Stimulated activated CD8-positive, alpha-beta memory T cell treated with anti-CD3 and anti-CD28 coated beads, Interleukin-12 subunit alpha, Interleukin-12 subunit beta, amount 100 ng/mL, for 1 hour (primary cell): Measurements from ENCODE around the gene KBTBD12.
"Not testable (repeated sequence)": the region's sequence is repeated elsewhere in the genome, so short reads cannot be mapped to it uniquely, and the experiment has no call there.

Experiments used
- DNase-seq: peaks from one replicate; pipeline ENCODE4 v3.0.0-alpha.2; 2020; ENCODE audit warnings: low read depth

Gene KBTBD12

DNA sequence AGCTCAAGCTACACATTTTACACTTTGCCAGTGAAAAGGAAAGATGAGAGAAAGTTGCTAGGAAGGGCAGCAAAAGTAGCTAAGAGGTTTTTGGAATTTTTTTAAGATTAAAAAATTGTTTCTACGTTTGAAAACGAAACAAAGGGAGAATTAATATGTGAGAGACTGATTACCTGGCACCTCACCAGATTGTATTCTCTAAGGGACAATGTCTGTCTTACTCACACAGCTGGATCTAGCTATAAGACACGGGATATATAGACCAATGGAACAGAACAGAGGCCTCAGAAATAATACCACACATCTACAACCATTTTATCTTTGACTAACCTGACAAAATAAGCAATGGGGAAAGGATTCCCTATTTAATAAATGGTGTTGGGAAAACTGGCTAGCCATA lies 9.5 kb upstream of the KBTBD12 start:
- DNase-seq: no peak

DNA sequence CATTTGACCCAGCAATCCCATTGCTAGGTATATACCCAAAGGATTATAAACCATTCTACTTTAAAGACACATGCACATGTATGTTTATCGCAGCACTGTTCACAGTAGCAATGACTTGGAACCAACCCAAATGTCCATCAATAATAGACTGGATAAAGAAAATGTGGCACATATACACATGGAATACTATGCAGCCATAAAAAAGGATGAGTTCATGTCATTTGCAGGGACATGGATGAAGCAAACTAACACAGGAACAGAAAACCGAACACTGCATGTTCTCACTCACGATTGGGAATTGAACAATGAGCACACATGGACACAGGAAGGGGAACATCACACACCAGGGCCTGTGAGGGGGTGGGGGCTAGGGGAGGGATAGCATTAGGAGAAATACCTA lies 8.4 kb upstream of the KBTBD12 start:
- DNase-seq: not testable (repeated sequence)

GRCh38 chr3:127908202-127908601 lies 6.8 kb upstream of the KBTBD12 start:
- no peak for DNase-seq

DNA sequence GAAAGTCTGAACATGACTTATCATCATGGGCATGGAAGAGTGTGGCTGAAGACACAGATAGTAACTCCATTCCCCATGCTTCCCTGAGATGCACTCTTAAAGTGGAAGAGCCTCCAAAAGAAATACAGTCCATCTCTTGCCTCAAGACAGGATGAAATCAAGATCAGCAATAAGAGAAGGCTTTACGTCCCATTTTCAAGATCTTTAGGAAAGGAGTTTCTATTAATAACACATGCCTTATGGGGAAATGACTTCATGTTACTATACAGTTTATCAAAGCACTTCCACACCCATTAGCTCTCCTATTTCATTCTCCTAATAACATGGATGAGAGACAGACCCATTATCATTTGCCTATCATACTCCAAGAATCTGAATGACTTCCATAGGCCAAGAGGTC lies 6.1 kb upstream of the KBTBD12 start:
- no peak for DNase-seq

DNA sequence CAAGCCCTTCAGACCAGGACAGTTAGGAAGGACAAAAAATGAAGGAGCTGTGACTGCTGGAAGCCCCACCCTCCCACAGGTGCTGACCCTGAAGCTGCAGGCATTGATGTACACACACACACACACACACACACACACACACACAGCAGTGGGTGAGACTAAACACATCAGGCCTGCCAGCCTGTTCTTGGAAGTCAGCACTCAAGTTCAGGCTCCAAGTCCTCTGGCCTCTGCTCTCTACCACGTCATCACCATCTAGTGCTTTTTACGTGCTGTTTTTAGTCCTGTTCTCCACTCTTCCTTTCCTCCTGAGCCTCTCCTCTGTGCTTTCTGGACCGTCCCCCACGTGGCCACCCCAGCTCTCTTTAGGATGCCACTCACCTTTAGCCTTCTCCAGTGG lies 5.4 kb upstream of the KBTBD12 start:
- DNase-seq: no peak

- no peak for DNase-seq
Observed at GRCh38 chr3:127911421-127911931, 3.6 kb upstream of the KBTBD12 start.

GRCh38 chr3:127913841-127914240 lies 1.2 kb upstream of the KBTBD12 start:
- DNase-seq: not testable (repeated sequence)

- DNase-seq: no peak
Observed at GRCh38 chr3:127914584-127914983, 448 bp upstream of the KBTBD12 start.

- no peak for DNase-seq
Observed at GRCh38 chr3:127915937-127916493, 983 bp downstream of the KBTBD12 start.

GRCh38 chr3:127920738-127921137 lies 5.7 kb downstream of the KBTBD12 start:
- no peak for DNase-seq

DNA sequence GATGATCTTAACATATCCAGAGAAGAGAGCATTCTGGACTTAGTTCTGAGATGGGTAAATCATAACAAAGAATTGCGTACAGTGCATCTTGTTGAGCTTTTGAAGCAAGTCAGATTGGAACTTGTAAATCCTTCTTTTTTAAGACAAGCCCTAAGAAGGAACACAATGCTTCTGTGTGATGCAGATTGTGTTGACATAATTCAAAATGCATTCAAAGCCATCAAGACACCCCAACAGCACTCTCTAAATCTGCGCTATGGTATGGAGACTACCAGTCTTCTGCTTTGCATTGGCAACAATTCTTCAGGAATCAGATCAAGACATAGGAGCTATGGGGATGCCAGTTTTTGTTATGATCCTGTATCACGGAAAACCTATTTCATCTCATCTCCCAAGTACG lies 8.6 kb downstream of the KBTBD12 start:
- no peak for DNase-seq

DNA sequence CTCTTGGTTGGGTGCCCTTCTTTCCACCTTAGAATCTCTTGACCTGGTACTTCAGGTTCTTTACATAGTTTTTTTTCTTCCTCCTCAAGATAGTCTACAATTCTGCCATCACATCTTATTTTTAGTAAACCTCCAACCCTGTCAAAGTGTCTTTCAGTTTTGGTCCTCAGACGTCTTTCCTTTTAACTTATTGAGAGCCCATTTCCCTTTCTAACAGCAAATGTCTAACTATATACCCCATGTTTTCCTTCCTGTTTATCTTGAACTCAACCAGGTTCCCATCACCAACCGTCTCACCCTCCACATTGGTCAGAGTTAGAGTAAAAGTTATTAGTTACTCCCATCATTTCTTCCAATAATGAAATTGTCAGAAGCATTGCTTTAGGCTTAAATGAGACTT lies 10.4 kb downstream of the KBTBD12 start:
- DNase-seq: no peak

DNA sequence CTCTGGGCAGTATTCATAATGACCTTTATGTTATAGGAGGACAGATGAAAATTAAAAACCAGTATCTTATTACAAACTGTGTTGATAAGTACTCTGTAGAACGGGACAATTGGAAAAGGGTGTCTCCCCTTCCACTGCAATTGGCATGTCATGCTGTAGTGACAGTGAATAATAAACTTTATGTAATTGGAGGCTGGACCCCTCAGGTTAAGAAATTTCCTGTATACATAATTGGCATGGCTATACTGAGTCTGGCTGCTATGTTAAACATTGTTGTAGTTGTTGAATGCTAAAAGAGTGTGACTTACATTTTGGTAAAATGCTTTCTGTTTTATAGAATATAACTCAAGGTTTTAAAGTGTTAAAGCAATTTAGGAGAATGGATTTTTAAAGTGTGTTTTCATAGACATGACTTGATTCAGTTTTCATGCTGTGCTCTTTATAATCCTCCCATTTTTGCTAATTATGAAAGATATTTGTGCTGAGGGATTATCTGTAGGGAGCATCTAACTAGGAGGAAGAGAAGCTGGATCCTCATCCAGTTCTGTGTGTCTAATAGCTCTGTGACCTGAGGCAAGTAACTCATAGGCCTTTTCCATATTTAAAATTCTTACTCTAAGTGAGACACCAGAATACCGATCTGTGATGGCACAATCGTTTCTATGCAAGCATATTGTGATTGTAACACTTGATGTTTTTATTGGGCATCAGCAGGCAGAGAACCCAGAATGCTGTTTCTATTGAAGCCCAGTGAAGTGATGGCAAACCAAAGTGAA lies 13.0 kb downstream of the KBTBD12 start:
- no peak for DNase-seq

GRCh38 chr3:127929818-127930413 lies 14.9 kb downstream of the KBTBD12 start:
- DNase-seq: no peak

GRCh38 chr3:127933396-127933795 lies 18.4 kb downstream of the KBTBD12 start:
- DNase-seq: no peak

- no peak for DNase-seq
Observed at GRCh38 chr3:127938800-127939199, 23.8 kb downstream of the KBTBD12 start.

- DNase-seq: no peak
Observed at GRCh38 chr3:127940116-127940515, 25.1 kb downstream of the KBTBD12 start.

DNA sequence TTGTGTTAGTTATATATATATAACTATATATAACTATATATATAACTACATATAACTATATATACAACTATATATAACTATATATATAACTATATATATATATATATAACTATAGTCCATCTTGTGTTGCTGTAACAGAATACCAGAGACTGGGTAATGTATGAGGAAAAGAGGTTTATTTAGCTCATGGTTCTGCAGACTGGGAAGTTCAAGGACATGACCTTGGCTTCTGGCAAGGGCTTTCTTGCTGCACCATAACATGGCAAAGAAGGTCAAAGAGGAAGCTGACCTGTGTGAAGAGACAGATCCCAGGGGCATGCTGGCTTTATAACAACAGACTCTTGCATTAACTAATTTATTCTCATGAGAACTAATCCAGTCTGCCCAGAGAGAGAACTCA lies 27.6 kb downstream of the KBTBD12 start:
- DNase-seq: no peak

GRCh38 chr3:127948211-127948610 lies 33.2 kb downstream of the KBTBD12 start:
- no peak for DNase-seq

GRCh38 chr3:127949446-127950055 lies 34.5 kb downstream of the KBTBD12 start:
- no peak for DNase-seq

GRCh38 chr3:127951276-127951675 lies 36.2 kb downstream of the KBTBD12 start:
- no peak for DNase-seq

DNA sequence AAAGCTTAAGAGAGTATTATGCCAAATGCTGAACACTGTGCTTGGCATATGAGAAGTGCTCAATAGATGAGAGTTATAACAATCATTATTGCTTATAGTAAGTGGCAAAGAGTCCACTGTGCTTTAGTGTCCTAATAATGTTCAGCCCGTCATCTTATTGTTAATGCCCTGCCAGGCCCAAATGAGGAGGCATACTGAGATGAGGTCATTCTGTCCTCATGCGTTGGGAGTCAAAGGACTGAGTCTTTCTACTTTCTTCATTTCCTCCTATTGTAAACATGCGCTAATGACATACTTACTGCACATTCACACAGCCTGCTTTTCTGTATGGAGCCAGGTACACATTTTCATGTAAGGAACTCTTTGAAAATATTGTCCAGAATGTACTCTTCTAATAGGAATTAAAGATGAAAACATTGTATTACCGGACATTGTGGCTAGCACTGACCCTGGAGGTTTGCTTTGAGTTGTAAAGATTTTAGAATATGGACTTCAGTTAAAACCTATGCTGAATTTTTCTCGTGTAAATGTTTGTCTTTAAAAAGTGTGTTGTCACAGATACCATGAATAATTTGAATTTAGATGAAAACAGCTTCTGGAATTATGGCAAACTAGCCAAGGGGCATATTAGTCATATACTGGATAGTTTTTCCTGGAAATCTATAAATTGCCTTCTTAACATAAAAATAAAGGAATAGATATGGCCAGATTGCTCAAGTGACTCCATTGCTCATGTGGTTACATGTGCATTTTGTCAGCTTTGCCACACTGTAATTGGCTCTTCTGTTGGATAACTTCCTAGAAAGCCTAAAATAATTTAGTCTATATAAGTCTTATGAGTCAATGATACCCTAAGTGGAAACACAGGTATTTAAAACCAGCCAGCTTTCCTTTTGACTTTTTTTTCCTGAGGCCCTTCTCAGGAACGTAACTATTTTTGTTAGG lies 38.3 kb downstream of the KBTBD12 start:
- no peak for DNase-seq
